Astrocyte (in vitro differentiated cells and primary cell): Measurements from ENCODE around the gene ACCSL.

Experiments
- EZH2 ChIP-seq: IDR thresholded peaks from 2 replicates; pipeline ENCODE4 v1.6.1; 2012; ENCODE audit warnings: mild to moderate bottlenecking, low read length, inconsistent platforms; ENCODE audit not compliant: insufficient read depth
- TF ChIP-seq, protein P1 (sequence below): IDR thresholded peaks from 2 replicates; pipeline ENCODE4 v1.5.1; 2011; ENCODE audit warnings: low read depth, mild to moderate bottlenecking, inconsistent platforms, low read length, moderate library complexity; ENCODE audit not compliant: insufficient read depth

DNA sequence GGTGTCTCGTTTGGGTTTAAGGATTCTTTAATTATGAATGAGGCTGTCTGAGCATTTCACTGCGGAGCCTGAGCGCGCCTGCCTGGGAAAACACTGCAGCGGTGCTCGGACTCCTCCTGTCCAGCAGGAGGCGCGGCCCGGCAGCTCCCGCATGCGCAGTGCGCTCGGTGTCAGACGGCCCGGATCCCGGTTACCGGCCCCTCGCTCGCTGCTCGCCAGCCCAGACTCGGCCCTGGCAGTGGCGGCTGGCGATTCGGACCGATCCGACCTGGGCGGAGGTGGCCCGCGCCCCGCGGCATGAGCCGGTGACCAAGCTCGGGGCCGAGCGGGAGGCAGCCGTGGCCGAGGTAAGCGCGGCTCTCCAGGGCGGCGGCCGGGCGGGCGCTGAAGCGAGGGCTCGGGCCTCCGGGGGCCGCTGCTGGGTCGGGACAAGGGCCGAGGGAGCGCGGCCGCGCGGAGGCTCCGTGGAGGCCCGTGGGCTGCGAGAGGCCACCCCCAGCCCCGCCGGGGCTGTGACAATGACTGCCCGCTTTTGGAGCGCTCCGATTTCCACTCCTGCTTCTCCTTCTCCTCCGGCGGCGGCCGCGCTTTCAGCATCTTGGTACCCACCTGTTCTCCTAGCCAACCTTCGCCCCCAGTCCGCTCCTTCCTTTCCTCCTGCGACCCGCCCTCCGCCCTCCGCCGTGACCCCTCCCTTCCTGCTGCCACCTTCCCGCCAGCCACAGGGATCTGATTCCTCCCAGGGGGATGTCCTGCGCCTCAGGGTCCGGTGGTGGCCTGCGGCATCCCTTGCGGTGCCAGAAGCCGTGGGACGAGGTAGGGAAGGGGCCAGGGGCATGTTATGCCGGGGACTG, 48.0 kb downstream of the ACCSL start, which contains the start of gene EXT2:
- TF ChIP-seq, protein P1, sequence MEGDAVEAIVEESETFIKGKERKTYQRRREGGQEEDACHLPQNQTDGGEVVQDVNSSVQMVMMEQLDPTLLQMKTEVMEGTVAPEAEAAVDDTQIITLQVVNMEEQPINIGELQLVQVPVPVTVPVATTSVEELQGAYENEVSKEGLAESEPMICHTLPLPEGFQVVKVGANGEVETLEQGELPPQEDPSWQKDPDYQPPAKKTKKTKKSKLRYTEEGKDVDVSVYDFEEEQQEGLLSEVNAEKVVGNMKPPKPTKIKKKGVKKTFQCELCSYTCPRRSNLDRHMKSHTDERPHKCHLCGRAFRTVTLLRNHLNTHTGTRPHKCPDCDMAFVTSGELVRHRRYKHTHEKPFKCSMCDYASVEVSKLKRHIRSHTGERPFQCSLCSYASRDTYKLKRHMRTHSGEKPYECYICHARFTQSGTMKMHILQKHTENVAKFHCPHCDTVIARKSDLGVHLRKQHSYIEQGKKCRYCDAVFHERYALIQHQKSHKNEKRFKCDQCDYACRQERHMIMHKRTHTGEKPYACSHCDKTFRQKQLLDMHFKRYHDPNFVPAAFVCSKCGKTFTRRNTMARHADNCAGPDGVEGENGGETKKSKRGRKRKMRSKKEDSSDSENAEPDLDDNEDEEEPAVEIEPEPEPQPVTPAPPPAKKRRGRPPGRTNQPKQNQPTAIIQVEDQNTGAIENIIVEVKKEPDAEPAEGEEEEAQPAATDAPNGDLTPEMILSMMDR, result peak; percentile 66
- no peak for TF ChIP-seq EZH2
